DND-41 (cell line): Measurements from ENCODE around the gene LGALS3.

Experiments
- ATAC-seq: fragments of 200-7000 bp; cut with Tn5 transposase; 3 replicates; pipeline ENCODE4 v1.9.1; 2021; ENCODE audit warnings: low read depth; ENCODE audit not compliant: insufficient read depth
- DNase-seq: peaks from one replicate; pipeline ENCODE4 v3.0.0-alpha.2; 2020
- H2AFZ ChIP-seq: 2 replicates; pipeline ENCODE4 v1.6.0; 2012; ENCODE audit warnings: low read depth, low read length
- H3K27ac ChIP-seq: 2 replicates; pipeline ENCODE4 v1.5.1; 2012; ENCODE audit warnings: low read length, inconsistent platforms
- H3K27me3 ChIP-seq: fragments of 200-600 bp; sonication (generic); 2 replicates; pipeline ENCODE4 v1.6.0; 2012; ENCODE audit warnings: low read length, mild to moderate bottlenecking, inconsistent platforms; ENCODE audit not compliant: insufficient read depth, poor library complexity
- H3K36me3 ChIP-seq: 2 replicates; pipeline ENCODE4 v1.5.1; 2012; ENCODE audit warnings: low read length, inconsistent platforms; ENCODE audit not compliant: insufficient read depth
- H3K4me1 ChIP-seq: 2 replicates; pipeline ENCODE4 v1.5.1; 2012; ENCODE audit warnings: mild to moderate bottlenecking, low read length; ENCODE audit not compliant: insufficient read depth
- H3K4me2 ChIP-seq: 2 replicates; pipeline ENCODE4 v1.6.0; 2012; ENCODE audit warnings: mild to moderate bottlenecking, moderate library complexity, low read length, inconsistent platforms; ENCODE audit not compliant: insufficient read depth
- H3K4me3 ChIP-seq, 2 experiments: fragments of 200-600 bp in 1 of 2; shearing (Covaris generic) in 1 of 2; 2 replicates each; pipeline ENCODE4 v1.5.1; 2012 to 2016; ENCODE audit warnings: inconsistent platforms in 2 of 2, low read length in 2 of 2, mild to moderate bottlenecking in 2 of 2, low read depth in 1 of 2, moderate library complexity in 1 of 2
- H3K79me2 ChIP-seq: 2 replicates; pipeline ENCODE4 v1.6.0; 2012; ENCODE audit warnings: low read length, inconsistent platforms; ENCODE audit not compliant: insufficient read depth
- H3K9ac ChIP-seq: 2 replicates; pipeline ENCODE4 v1.6.0; 2012; ENCODE audit warnings: low read depth, mild to moderate bottlenecking, inconsistent platforms, low read length, moderate library complexity
- H3K9me3 ChIP-seq: 2 replicates; pipeline ENCODE4 v1.5.1; 2012; ENCODE audit warnings: low read length, moderate library complexity, mild to moderate bottlenecking, inconsistent platforms; ENCODE audit not compliant: insufficient read depth, severe bottlenecking
- H4K20me1 ChIP-seq: 2 replicates; pipeline ENCODE4 v1.6.0; 2012; ENCODE audit warnings: low read length; ENCODE audit not compliant: insufficient read depth
- EZH2 ChIP-seq: IDR thresholded peaks from 3 replicates; pipeline ENCODE4 v1.6.1; 2012; ENCODE audit warnings: borderline replicate concordance, low read depth, mild to moderate bottlenecking, moderate library complexity, low read length, inconsistent platforms; ENCODE audit not compliant: severe bottlenecking
- TF ChIP-seq, protein P1 (sequence below): IDR thresholded peaks from 2 replicates; pipeline ENCODE4 v1.5.1; 2012; ENCODE audit warnings: borderline replicate concordance, low read length, moderate library complexity, mild to moderate bottlenecking; ENCODE audit not compliant: poor library complexity, severe bottlenecking; ENCODE audit errors: extremely low read depth

The LGALS3 gene

GRCh38 chr14:55101698-55102097 is 27.4 kb upstream of the LGALS3 start:
- H3K36me3 ChIP-seq: no peaks in the 10 kb centered on the region
- no peak overlapping the region for H3K9ac ChIP-seq
- ATAC-seq (no peak), DNase-seq (no peak)
- no peaks in the 10 kb centered on the region for H4K20me1 ChIP-seq
- no peaks in the 10 kb centered on the region for H3K4me1 ChIP-seq
- no peaks in the 10 kb centered on the region for H3K27me3 ChIP-seq
- H3K4me2 ChIP-seq: no peak overlapping the region
- H2AFZ ChIP-seq: no peak overlapping the region
- no peaks in the 10 kb centered on the region for H3K9me3 ChIP-seq
- no peaks in the 10 kb centered on the region for H3K79me2 ChIP-seq
- H3K4me3 ChIP-seq: no peak overlapping the region
- no peak overlapping the region for H3K27ac ChIP-seq
- no peak for TF ChIP-seq EZH2
- TF ChIP-seq, protein P1, sequence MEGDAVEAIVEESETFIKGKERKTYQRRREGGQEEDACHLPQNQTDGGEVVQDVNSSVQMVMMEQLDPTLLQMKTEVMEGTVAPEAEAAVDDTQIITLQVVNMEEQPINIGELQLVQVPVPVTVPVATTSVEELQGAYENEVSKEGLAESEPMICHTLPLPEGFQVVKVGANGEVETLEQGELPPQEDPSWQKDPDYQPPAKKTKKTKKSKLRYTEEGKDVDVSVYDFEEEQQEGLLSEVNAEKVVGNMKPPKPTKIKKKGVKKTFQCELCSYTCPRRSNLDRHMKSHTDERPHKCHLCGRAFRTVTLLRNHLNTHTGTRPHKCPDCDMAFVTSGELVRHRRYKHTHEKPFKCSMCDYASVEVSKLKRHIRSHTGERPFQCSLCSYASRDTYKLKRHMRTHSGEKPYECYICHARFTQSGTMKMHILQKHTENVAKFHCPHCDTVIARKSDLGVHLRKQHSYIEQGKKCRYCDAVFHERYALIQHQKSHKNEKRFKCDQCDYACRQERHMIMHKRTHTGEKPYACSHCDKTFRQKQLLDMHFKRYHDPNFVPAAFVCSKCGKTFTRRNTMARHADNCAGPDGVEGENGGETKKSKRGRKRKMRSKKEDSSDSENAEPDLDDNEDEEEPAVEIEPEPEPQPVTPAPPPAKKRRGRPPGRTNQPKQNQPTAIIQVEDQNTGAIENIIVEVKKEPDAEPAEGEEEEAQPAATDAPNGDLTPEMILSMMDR: no peak

GRCh38 chr14:55102141-55102621 is 26.9 kb upstream of the LGALS3 start:
- Histone ChIP-seq H3K27me3 (no peaks in the 10 kb centered on the region), H3K9ac (no peak overlapping the region), H4K20me1 (no peaks in the 10 kb centered on the region), H3K36me3 (no peaks in the 10 kb centered on the region), H3K4me3 (no peak overlapping the region), H3K9me3 (no peaks in the 10 kb centered on the region), H3K4me1 (no peaks in the 10 kb centered on the region), H3K79me2 (no peaks in the 10 kb centered on the region), H3K4me2 (no peak overlapping the region), H3K27ac (no peak overlapping the region), H2AFZ (no peak overlapping the region)
- DNase-seq (no peak), ATAC-seq (peak; percentile 67; the same call in 2 of the 3 replicates)
- no peak for TF ChIP-seq EZH2

DNA sequence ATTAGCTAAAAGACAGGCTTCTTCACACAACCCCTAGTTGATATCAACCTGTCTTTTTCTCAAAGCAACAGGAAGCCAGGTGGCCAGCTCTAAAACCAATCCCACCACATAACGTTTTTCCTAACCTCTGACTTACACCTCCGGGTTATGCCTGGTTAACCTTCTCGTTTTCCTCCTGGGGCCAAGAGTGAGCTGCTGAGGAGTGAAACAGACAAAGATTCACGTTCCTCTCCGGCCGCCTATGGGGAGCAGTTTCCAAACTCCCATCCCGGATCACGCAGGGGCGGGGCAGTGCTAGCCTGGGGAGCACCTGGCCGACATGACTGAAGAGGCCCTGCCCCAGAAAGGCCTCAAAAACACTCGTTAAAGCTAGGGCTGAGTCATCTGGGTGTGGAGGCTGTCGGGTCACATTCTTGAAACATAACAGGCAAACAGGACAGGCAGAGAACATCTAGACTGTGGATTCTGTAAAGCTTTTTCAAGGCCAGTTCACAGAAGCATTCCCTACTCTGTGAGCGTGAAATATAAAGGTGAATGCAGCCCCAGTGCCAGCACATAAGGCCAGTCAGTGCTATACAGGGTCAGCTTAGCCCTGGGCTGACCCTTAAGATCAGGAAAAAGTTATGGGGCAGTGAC is 25.9 kb upstream of the LGALS3 start:
- Histone ChIP-seq H3K27me3 (no peaks in the 10 kb centered on the region), H3K9me3 (no peaks in the 10 kb centered on the region), H2AFZ (no peak overlapping the region), H3K9ac (no peak overlapping the region), H3K4me1 (no peaks in the 10 kb centered on the region), H3K4me3 (no peak overlapping the region), H3K79me2 (no peaks in the 10 kb centered on the region), H3K27ac (no peak overlapping the region), H3K36me3 (no peaks in the 10 kb centered on the region), H4K20me1 (no peaks in the 10 kb centered on the region), H3K4me2 (no peak overlapping the region)
- peak; percentile 44; the same call in 1 of the 3 replicates for ATAC-seq
- DNase-seq: no peak
- no peak for TF ChIP-seq EZH2
- TF ChIP-seq, protein P1: no peak

- Histone ChIP-seq H2AFZ (no peak overlapping the region), H3K9ac (no peak overlapping the region), H3K79me2 (no peaks in the 10 kb centered on the region), H3K4me3 (no peak overlapping the region), H3K4me1 (no peaks in the 10 kb centered on the region), H3K36me3 (no peaks in the 10 kb centered on the region), H3K9me3 (no peaks in the 10 kb centered on the region), H4K20me1 (no peaks in the 10 kb centered on the region), H3K4me2 (no peak overlapping the region), H3K27me3 (no peaks in the 10 kb centered on the region), H3K27ac (no peak overlapping the region)
- DNase-seq (no peak), ATAC-seq (no peak)
- TF ChIP-seq, protein P1: no peak
- TF ChIP-seq EZH2: no peak
These were observed 24.8 kb upstream of the LGALS3 start for GRCh38 chr14:55103971-55104954.
